Measurements from ENCODE around the gene CASP12.
"Not testable (repeated sequence)": the region's sequence is repeated elsewhere in the genome, so short reads cannot be mapped to it uniquely, and the experiment has no call there.

CASP12 gene

GRCh38 chr11:104897891-104898684 is at the start of gene CASP12:
Gene CASP12 (minus strand): TSS chr11:104898460.
- no peak for DNase-seq

GRCh38 chr11:104946907-104947306 is 48.6 kb upstream of the CASP12 start:
- peak; percentile 14 for DNase-seq

GRCh38 chr11:104944076-104944475 is 45.8 kb upstream of the CASP12 start:
- DNase-seq, result no peak

- no peak for DNase-seq
These were observed 45.3 kb upstream of the CASP12 start for GRCh38 chr11:104943561-104943960.

- no peak for DNase-seq
These were observed 36.3 kb upstream of the CASP12 start for GRCh38 chr11:104934594-104934993.

- not testable (repeated sequence) for DNase-seq
These were observed 35.8 kb upstream of the CASP12 start for GRCh38 chr11:104934073-104934472.

GRCh38 chr11:104928811-104929210 is 30.6 kb upstream of the CASP12 start:
- no peak for DNase-seq

- no peak for DNase-seq
These were observed 28.7 kb upstream of the CASP12 start for GRCh38 chr11:104926771-104927611.

GRCh38 chr11:104925850-104926249 is 27.6 kb upstream of the CASP12 start:
- DNase-seq, result no peak

- no peak for DNase-seq
These were observed 20.0 kb upstream of the CASP12 start for GRCh38 chr11:104918113-104918824.

GRCh38 chr11:104917271-104918112 is 19.2 kb upstream of the CASP12 start:
- DNase-seq, result no peak

GRCh38 chr11:104916442-104916841 is 18.2 kb upstream of the CASP12 start:
- no peak for DNase-seq

- no peak for DNase-seq
These were observed 13.8 kb upstream of the CASP12 start for GRCh38 chr11:104912102-104912501.

- no peak for DNase-seq
These were observed 9.9 kb upstream of the CASP12 start for GRCh38 chr11:104908186-104908531.

GRCh38 chr11:104907521-104908185 is 9.4 kb upstream of the CASP12 start:
- no peak for DNase-seq

- no peak for DNase-seq
These were observed 7.0 kb upstream of the CASP12 start for GRCh38 chr11:104905271-104905670.

- DNase-seq, result no peak
These were observed 966 bp upstream of the CASP12 start for GRCh38 chr11:104899226-104899625.

- DNase-seq, result no peak
These were observed 389 bp upstream of the CASP12 start for GRCh38 chr11:104898685-104899013.

GRCh38 chr11:104895634-104896033 is 2.6 kb downstream of the CASP12 start:
- DNase-seq, result no peak

- DNase-seq, result no peak
These were observed 4.4 kb downstream of the CASP12 start for GRCh38 chr11:104893876-104894275.

- no peak for DNase-seq
These were observed 5.3 kb downstream of the CASP12 start for GRCh38 chr11:104892723-104893511.
